NCI-H1694 (cell line): ENCODE data around the gene UBQLN1.
A peak's percentile ranks its signal among the peaks of the same experiment; 100 is the strongest.
"Not testable (repeated sequence)": the region's sequence is repeated elsewhere in the genome, so short reads cannot be mapped to it uniquely, and the experiment has no call there.

Experiments
- DNase-seq: peaks from one replicate; lab custom pipeline; 2025; lab: John Stamatoyannopoulos, UW

UBQLN1 gene

DNA sequence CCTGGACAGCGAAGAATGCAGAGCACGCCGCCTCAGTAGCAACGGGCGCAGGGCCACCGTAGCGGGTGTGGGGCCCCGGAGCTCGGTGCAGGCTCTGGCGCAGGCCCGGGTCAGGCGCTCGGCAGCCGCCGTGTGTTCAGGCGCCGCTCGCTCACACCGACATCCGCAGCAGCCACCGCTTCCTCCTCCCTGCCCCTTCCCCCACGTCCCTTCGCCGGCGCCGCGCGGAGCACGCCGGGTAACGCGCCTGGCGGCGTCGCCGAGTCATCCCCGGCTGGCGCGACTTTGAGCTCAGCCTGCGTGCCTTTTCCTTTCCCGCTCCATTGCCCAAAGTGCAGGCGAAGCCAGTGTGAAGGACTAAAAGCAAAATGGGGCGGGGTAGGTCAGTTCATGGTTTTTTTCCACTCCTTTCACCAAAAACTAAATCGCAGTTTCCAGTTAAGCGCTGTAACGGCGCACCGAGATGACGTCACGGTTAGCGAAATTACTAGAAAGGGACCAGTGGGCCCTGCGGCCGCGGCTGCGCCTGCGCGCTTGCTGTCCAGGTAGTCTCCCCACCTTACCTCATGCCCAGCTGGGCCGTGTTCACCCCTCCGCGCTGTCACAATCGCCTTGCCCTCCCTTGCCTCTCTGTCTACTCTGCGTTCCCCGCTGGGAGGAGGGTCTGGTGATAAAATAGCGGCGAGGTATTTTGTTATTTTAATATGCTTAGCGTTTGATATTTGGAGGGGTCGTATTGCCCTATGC, at the start of gene UBQLN1:
TSS of gene UBQLN1 (minus strand) at position 191 of the 747 bp plus-strand sequence. CDS start 279 bp downstream, outside the sequence.
- peak; percentile 85 for DNase-seq

DNA sequence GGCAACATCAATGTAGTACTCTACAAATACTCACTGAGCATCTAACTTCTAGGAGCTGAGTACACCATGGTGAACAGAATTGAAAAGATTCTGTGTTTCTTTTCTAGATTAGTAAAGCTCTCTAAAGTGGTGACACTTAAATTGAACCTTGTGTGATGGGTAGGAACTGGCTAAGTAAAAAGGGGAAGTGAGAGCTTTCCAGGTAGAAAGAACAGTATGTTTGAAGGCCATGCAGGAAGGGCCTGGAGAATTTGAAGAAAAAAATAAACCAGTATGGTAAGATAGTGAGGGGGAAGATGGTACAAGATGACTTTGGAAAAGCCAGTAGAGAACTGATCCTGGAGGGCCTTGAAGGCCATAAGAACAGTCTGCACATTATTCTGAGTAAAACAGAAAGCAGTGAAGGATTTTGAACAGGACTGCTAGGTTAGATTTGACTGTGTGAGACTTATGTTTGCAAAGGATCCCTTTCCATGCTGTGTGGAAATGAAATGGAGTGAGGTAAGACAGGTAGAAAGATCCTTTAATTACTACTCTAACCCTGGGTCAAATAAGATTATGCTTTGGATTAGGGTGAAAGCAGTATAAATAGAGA, 46.7 kb upstream of the UBQLN1 start:
- DNase-seq: no peak

DNA sequence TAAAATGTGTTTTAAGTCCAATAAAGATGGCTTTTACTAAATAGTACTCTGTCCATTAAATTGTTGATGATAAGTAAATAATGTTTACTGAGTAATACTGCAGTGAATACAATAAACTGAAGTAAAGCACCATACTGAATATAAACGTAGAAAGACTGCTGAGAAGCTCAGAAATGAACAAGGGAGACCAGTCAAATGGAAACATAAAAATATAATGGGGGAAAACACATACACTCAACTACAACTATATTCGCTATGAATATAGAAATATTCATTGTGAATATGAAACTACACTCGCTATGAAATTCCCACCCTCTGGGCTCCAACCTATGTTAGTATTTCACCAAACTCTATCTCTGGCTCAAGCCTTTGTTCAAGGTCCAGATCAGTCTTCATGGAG, 41.9 kb upstream of the UBQLN1 start:
- no peak for DNase-seq

DNA sequence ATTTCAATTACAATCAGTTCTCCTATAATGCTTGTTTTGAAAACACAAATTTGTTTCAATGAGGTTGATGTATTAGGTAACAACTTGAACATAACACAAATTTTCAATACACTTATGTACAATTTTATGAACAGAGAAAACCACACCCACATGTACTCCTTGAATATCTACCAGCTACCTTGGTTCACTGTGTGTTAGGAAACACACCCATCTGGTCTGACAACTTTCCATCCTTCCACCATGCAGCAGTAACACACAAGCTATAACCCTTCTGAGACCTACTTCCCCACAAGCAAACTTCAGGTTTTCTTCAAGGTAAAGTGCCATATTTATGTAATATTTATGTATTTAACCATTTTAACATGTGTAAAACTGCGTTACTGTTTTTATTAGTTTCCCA, 36.4 kb upstream of the UBQLN1 start:
- no peak for DNase-seq

DNA sequence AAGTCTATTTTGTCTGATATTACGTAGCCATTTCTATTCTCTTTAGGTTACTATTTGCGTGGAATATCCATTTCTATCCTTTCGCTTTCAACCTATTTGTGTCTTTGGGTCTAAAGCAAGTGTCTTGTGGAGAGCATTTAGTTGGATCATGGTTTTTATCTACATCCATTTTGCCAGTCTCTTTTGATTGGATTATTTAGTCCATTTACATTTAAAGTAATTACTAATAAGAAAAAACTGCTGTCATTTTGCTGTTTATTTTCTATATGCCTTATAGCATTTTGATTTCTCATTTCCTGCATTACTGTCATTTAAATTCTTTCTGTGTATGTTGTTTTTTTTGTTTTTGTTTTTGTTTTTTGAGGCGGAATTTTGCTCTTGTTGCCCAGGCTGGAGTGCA, 26.0 kb upstream of the UBQLN1 start:
- DNase-seq: no peak

DNA sequence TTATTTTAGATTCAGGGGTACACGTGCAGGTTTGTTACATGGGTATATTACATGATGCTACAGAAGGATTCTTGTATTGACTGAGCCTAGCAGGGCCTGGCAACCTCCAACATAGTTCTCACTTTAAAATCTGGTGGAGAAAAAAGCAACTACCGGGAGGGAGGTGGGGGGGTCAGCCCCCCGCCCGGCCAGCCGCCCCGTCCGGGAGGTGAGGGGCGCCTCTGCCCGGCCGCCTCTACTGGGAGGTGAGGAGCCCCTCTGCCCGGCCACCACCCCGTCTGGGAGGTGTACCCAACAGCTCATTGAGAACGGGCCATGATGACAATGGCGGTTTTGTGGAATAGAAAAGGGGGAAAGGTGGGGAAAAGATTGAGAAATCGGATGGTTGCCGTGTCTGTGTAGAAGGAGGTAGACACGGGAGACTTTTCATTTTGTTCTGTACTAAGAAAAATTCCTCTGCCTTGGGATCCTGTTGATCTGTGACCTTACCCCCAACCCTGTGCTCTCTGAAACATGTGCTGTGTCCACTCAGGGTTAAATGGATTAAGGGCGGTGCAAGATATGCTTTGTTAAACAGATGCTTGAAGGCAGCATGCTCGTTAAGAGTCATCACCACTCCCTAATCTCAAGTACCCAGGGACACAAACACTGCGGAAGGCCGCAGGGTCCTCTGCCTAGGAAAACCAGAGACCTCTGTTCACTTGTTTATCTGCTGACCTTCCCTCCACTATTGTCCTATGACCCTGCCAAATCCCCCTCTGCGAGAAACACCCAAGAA, 21.0 kb upstream of the UBQLN1 start:
- DNase-seq: not testable (repeated sequence)

DNA sequence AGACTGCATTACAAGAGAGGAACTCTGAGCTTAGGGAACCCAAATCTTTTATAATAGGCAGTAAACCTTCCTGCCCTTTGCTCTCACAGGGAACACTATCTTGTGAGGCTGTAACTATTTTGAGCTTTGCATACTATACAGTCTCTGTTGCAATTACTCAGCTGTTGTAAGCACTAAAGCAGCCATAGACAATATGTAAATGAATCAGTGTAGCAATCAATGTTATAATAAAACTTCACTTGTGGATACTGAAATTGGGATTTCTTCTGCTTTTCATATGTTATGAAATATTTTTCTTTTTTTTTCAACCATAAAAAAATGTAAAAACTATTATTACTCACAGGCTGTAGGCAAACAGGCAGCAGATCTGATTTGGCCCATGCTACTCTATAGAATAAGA, 16.7 kb upstream of the UBQLN1 start:
- no peak for DNase-seq

DNA sequence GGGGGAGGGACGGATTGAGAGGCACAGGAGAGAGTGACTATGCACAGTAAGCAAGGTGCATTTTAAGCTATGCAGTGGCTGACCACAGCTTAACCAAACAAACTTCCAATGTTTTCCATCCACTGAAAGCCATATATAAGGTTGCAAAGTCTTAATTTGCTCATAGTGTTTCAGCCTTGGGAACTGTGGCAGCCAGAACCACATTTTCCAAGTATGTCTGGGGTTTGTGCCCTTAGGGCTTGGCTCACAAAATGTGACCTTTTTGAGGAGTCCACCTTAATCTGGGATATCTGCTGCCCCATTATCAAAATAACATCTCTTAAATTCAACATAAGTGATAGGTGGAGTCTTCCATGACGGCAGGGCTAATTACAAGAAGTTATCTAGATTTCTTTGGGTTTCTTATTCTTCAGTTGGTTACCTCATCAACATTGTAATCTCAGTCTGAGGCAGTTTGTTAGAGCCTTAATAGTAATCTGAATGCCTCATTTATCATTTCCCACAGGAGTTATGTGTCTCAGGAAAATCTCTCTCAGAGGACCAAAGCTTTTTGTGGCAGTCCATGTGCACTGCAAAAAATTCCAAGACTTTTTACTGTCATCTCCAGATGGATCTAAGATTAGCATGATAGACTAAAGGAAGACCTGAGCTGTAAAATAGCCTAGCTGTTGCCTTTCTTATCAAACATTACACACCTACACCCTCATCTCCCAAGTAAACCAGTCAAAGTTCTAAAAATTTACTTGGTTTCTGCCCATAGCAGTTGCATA, 15.2 kb upstream of the UBQLN1 start:
- no peak for DNase-seq

DNA sequence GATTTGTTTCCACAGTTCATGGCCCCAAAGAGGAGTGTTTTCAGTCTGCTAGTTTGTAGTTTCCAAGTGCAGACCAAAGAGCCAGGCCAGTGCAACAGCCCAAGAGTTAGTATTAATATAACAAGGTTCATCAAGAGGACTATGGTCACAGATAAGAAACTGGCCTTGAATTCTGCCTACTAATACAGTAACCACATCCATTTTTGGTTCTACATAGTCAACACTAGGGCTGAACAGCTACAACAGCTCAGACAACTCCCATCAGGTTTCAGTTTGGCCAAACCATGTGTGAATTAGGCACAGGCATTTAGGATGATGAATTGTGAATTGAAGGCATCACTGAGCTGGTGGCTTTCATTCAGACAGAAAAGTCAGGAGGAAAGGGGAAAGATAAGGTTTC, 13.8 kb upstream of the UBQLN1 start:
- DNase-seq: no peak

DNA sequence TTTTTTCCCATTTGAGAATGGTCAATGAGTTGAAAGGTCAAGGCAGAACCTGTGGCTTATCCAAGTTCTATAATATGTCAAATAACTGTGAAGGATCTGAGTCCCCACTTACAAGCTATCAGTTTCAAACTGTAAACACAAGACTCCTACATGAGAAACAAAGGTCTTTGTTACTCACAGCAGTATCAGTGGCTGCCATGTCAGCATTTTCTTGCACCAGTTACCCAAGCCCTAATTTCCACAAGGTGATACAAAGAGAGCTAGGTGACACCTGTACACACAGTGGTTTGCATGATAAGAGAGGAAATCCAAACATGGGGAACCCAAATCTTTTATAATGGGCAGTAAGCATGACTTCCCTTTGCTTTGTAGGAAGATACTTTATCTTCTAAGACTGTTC, 8.0 kb upstream of the UBQLN1 start:
- no peak for DNase-seq

DNA sequence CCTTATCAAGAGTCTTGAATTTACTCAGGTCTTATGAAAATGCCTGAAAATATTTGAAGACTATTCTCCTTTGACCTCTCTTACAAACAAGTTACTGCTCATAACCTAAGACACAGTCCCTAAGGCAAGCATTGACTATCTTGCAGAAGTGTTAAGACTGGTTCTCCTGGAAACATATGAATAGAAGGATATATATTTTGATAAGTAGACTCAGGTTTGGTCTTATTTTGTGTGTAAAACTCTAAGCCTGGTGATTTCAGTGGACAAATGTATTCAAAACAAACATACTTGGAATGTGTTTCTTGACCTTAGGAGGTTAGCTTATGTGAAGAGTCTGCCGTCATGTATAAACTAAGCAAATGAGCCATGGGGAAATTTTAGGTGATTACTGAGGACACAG, 7.5 kb upstream of the UBQLN1 start:
- no peak for DNase-seq

DNA sequence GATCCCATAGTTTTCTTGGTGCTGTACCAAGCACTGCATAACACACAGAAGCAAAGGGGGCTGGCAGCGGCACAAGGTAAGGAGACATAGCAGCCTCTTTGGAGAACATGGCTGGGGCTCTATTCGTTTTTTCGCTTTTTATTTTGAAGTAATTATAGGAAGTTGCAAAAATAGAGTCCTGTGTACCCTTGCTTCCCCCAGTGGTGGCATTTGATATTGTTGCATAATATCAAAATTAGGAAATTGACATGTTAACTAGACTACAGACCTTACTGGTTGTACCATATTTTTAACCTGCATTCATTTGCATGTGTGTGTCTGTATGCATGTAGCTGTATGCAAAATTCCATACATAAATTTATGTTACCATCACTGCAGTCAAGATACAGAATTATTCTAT, 6.6 kb upstream of the UBQLN1 start:
- no peak for DNase-seq

DNA sequence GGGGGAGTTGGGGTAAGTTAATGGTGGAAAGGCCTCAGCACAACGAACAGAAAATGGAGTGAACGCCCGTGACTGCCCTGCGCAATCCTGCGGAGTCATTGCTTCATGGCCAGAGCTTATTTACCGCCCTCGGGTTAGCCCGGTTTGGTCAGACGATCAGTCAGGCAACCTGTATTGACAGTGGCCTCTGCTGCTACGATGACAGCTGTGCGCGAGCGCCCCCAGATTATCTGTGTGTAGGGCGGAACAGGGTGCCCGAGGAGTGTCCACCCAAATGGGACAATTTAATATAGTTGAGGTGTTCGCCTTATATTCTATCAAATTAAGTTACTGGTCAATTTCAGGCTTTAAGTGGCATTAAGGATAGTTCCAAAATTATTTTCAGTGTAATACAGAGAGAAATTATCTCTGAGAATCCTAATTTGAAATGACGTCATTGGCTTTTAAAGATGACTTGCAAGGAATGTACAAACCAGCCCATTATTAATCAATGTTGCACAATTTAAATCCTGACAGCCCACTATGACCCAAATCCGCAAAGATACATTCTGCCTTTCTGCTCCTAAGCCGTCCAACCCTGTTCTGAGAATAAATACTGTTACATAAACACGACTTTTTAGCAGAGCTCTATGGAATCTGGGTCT, 879 bp upstream of the UBQLN1 start:
- no peak for DNase-seq

DNA sequence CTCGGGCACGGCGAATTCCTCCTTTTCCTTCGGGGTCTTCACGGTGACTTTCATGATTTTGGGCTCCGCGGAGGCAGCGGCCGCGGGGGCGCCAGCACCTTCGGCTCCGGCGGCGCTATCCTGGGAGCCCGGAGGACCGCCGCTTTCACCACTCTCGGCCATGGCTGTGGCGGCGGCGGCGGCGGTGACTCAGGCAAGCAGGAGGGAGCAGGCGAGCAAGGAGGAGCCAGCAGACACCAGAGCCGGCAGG, 315 bp downstream of the UBQLN1 start:
- peak; percentile 20 for DNase-seq

DNA sequence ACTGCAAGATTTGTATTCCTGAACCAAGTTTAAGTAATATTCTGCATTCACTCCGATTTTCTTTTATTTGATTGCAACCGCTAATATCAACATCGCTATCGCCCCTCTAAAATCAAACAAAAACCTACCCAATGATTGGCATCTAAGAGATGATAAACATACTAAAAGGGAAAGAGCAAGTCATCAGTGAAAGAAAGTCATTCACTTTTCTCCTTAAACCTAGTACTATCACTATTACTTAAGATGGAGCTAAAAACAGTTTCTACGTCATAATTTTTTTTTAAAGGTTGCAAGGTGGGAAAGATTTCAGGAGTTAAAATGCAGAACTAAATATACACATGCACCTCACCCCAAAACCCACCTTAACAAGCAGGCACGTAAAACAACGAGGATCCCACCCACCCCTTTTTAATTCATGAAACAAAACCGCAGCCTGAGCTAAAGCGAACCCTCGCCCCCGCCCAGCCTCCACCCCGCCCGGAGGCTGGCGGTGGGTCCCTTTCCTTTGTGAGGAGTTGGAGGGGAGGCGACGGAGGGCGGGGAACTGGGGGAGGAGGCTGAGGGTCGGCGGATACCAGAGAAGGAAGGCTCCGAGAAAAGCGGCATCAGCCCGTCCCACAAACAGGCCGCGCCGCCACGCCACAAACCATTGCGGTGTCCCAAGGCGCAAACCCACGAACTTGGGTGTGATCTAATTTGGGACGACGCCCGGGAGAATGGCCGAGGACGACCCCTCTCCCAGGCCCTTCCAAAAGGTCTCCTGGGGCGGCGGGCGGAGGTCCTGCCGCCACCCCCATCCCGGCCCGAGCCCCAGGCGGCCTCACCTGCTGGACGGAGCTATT, 861 bp downstream of the UBQLN1 start:
- no peak for DNase-seq

DNA sequence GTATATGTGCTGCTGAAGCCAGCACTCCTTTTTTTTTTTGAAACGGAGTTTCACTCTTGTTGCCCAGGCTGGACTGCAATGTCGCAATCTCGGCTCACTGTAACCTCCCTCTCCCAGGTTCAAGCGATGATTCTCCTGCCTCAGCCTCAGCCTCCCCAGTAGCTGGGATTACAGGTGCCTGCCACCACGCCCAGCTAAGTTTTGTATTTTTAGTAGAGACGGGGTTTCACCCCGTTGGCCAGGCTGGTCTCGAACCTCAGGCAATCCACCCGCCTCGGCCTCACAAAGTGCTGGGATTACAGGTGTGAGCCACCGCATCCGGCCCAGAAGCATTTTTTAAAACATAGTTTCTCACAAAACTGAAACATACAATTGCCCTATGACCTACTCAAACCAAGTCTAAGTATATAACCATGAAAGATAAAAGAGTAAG, 2.5 kb downstream of the UBQLN1 start:
- not testable (repeated sequence) for DNase-seq

DNA sequence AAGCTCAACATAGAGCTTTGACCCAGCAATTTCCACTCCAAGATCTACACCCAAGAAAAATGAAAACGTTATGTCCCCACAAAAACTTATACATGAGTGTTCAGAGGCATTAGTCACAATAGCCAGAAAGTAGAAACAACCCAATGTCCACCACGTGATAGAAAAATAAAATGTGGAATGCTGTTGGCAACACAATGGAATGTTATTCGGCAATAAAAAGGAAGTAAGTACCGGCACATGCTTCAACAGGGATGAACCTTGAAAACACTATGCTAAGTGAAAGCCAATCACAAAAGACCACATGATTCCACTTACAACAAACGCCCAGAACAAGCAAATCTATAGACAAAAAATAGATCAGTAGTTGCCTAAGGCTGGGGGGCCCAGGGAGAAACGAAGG, 6.0 kb downstream of the UBQLN1 start:
- DNase-seq: no peak

DNA sequence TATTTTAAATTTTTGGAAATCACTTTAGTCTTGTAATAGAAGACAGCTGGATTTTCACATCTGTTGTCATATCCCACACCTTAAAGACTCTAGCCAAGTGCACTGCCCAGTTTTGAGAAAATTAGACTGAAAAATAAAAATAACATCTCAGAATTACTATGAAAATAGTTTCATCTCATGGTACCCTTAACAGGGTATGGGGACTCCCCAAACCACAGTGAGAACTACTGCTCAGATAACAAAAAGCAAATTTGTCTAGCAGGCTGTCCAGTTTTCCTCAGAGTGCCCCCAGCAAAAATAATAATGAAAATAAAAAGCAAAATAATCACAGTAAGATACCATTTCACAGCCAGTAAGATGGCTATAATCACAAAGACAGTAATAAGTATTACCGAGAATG, 6.5 kb downstream of the UBQLN1 start:
- no peak for DNase-seq

DNA sequence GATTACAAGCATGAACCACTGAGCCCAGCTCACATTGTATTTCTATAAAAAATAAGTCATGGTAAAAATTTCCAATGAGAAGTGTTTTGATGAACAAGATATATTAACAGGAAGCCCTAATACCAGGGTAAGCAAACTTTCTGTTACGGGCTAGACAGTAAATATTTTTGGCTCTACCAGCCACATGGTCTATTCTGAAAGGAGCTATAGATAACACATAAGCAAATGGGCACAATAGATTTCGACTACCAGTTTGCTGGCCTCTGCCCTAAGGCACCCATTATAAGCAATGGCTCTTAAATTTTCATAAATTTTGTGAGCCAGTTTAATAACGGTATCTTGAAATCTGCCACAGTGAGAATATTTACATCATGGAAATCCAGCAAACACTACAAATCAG, 8.1 kb downstream of the UBQLN1 start:
- no peak for DNase-seq

DNA sequence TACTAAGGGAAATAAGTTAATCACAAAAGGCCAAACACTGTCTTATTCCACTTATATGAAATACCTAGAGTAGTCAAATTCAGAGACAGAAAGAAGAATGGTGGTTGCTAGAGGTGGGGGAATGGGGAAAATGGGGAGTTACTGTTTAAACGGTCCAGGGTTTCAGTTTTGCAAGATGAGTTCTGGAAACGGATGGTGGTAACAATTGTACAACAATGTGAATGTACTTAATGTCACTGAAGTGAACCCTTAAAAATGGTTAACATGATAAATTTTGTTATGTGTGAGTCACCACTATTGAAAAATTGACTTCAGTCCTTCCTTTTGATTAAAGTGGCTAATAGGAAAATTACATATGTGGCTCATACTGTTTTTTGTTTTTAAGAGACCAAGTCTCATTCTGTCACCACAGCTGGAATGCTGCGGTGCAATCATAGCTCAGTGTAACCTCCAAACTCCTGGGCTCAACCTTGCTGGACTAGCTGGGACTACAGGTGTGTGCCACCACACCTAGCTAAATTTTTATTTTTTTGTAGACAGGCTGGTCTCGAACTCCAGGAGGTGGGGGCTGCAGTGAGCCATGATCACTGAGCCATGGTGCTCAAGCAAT, 8.7 kb downstream of the UBQLN1 start:
- DNase-seq: no peak

DNA sequence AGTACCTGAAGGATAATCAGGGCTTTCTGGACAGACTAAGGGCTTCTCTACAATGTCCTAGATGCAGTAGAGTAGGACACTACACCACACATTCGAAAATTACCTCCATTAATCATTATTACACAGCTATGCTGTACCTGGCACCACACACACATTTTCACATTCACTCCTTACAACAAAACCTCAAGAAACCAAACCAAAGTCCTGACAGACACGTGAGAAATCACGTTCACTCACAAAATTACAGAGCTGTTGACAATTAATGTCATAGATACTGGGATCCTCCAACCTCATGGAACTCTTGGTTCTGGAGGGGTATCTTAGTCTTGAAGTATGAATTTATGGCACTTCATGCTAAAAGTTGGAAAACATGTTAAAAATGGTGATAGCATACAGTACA, 16.3 kb downstream of the UBQLN1 start:
- DNase-seq: no peak
